H7 (cell line): ENCODE results near the gene FSD1L. TPM values are rescaled to one million over a fixed set of nuclear protein-coding genes. Genes with fewer than 3 reads are reported as not detected.
A peak's percentile ranks its signal among the peaks of the same experiment; 100 is the strongest.

Experiments
- DNase-seq: peaks from one replicate; pipeline ENCODE4 v3.0.0; 2012
- H3K27me3 ChIP-seq: 2 replicates; pipeline ENCODE4 v1.6.0; 2011; ENCODE audit warnings: mild to moderate bottlenecking, low read length; ENCODE audit not compliant: control insufficient read depth, insufficient read depth
- H3K36me3 ChIP-seq: replicated peaks from 2 replicates; pipeline ENCODE4 v1.5.1; 2011; ENCODE audit warnings: low read length; ENCODE audit not compliant: control insufficient read depth, insufficient read depth
- H3K4me3 ChIP-seq: 2 replicates; pipeline ENCODE4 v1.5.1; 2011; ENCODE audit warnings: low read depth, mild to moderate bottlenecking, control low read depth, low read length, moderate library complexity; ENCODE audit not compliant: insufficient read depth
- total RNA-seq: library from RNA; depleted of rRNA; stranded (reverse); fragments of >200 nt; shearing (Covaris generic); gene quantifications from 2 replicates; pipeline ENCODE4 v1.2.3, GENCODE V29; 2014

Gene FSD1L
- total RNA-seq, 1 experiment from 2014 or later = 2.3 TPM

GRCh38 chr9:105447386-105447813 lies 434 bp upstream of the FSD1L start:
- Histone ChIP-seq H3K4me3 (peak overlapping the region; percentile 86), H3K36me3 (no peaks in the 10 kb centered on the region), H3K27me3 (no peaks in the 10 kb centered on the region)
- DNase-seq = no peak

- DNase-seq = no peak
- Histone ChIP-seq H3K4me3 (peak overlapping the region; percentile 86; the same call in 1 of the 2 replicates), H3K36me3 (no peaks in the 10 kb centered on the region), H3K27me3 (no peaks in the 10 kb centered on the region)
Observed at GRCh38 chr9:105449081-105449480, 1.2 kb downstream of the FSD1L start.

DNA sequence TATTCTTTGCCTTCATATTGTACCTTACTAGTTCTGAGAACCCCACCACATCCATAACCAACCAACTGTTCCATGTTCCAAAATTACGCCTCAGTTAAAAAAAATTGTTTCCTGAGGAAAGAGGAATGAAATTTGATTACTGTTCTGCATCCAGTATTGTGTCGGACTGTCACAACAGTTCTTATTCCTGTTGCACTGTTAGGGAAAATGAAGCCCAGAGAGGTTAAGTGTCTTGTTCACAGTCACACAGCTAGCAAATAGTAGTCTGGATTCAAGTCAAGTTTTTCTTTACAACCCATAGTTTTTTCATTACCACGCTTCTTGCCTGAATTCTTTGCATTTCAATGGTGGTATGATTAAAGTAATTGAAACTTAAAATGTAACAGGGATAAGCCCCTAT lies 4.4 kb downstream of the FSD1L start:
- Histone ChIP-seq H3K27me3 (no peaks in the 10 kb centered on the region), H3K36me3 (no peaks in the 10 kb centered on the region), H3K4me3 (no peak overlapping the region)
- DNase-seq = no peak

- DNase-seq = no peak
- no peaks in the 10 kb centered on the region for H3K36me3 ChIP-seq
- H3K4me3 ChIP-seq = no peak overlapping the region
- no peaks in the 10 kb centered on the region for H3K27me3 ChIP-seq
Observed at GRCh38 chr9:105455836-105456475, 8.1 kb downstream of the FSD1L start.

- H3K27me3 ChIP-seq = no peaks in the 10 kb centered on the region
- DNase-seq = no peak
- no peak overlapping the region for H3K4me3 ChIP-seq
Observed at GRCh38 chr9:105457560-105458294, 9.9 kb downstream of the FSD1L start.

DNA sequence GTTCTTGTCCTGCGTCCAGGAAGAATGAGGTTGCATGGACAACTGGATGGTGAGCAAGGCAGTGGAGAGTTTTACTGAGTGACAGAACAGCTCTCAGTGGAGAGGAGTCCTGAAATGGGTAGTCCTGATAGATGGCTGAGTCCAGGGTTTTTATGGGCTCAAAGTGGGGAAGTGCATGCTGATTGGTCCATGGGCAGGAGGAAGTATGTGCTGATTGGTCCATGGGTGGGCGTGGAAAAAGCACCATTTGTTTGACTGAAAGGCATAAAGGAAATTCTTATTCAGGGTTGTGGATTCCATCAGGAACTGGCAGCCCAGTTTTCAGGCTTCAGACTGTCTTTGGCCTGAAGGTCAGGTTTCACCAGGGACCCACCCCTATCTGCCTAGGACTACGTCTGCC lies 10.6 kb downstream of the FSD1L start:
- DNase-seq = no peak
- Histone ChIP-seq H3K27me3 (no peaks in the 10 kb centered on the region), H3K36me3 (no peaks in the 10 kb centered on the region), H3K4me3 (no peak overlapping the region)

More at GRCh38 chr9:105457560-105458294, 9.9 kb downstream of the FSD1L start:
- H3K36me3 ChIP-seq = no peaks in the 10 kb centered on the region

DNA sequence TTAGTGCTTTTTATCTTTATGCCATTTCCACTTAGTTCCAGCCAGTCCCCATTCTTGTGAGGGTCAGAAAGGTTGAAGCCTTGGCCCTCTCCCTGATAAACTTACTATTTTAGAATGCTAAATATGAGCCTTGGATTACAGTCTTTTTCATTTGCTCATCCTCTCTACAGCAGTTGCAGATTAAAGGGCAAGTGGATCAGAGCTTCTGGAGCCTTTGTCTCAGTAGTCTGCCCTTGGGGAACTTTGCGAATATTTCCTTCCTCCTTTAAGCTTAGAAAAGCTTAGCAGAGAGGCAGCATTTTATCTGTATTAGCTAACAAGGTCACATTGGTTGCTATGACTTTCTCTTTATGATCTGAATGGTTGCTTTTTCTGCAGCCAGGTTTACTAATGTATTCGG lies 11.5 kb downstream of the FSD1L start:
- Histone ChIP-seq H3K27me3 (no peaks in the 10 kb centered on the region), H3K36me3 (no peaks in the 10 kb centered on the region), H3K4me3 (no peak overlapping the region)
- no peak for DNase-seq

- Histone ChIP-seq H3K27me3 (no peaks in the 10 kb centered on the region), H3K36me3 (no peaks in the 10 kb centered on the region; the same call in 1 of the 2 replicates), H3K4me3 (no peak overlapping the region)
- DNase-seq = no peak
Observed at GRCh38 chr9:105466898-105467455, 19.1 kb downstream of the FSD1L start.

DNA sequence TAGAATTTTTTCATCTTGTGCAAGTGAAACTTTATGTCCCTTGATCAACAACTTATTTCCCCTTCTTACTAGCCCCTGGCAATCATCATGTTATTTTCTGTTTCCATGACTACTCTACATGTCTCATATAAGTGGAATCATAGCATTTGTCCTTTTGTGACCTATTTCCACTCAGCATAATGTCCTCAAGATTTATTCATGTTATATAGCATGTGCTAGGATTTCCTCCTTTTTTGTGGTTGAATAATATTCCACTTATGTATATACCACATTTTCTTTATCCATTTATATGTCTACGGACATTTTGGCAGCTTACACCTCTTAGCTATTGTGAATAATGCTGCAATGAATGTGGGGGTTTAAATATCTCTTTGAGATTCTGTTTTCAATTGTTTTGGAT lies 21.0 kb downstream of the FSD1L start:
- no peaks in the 10 kb centered on the region; the same call in 1 of the 2 replicates for H3K36me3 ChIP-seq
- H3K4me3 ChIP-seq = no peak overlapping the region
- DNase-seq = no peak
- no peaks in the 10 kb centered on the region for H3K27me3 ChIP-seq

- H3K4me3 ChIP-seq = no peak overlapping the region
- no peaks in the 10 kb centered on the region for H3K27me3 ChIP-seq
- H3K36me3 ChIP-seq = no peaks in the 10 kb centered on the region; the same call in 1 of the 2 replicates
- DNase-seq = no peak
Observed at GRCh38 chr9:105473221-105473620, 25.4 kb downstream of the FSD1L start.

DNA sequence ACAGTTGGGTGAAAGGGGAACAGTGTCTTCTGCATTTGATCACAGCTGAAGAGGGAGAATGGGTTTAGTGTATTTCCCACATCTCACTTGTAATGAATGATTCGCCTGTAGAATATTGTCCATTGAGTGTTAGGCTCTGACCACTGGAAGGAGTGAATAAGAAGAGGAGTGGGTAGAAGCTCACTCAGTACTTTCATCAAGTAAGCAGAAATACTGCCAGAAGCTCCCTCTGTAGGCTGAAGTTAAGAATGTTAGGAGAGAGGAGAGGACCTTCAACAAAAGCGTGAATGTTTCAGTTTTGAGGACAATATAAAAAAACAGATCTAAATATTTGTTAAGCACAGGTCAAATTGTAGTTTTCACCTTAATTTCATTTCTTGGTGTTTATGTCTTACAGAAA lies 27.5 kb downstream of the FSD1L start:
- peak; percentile 35 for DNase-seq
- Histone ChIP-seq H3K27me3 (no peaks in the 10 kb centered on the region), H3K36me3 (no peaks in the 10 kb centered on the region; the same call in 1 of the 2 replicates), H3K4me3 (no peak overlapping the region)

- H3K4me3 ChIP-seq = no peak overlapping the region
- no peaks in the 10 kb centered on the region for H3K36me3 ChIP-seq
- no peaks in the 10 kb centered on the region for H3K27me3 ChIP-seq
- DNase-seq = no peak
Observed at GRCh38 chr9:105479846-105480245, 32.0 kb downstream of the FSD1L start.

GRCh38 chr9:105483618-105484017 lies 35.8 kb downstream of the FSD1L start:
- H3K36me3 ChIP-seq = peaks cover 1% of the 10 kb centered on the region
- no peaks in the 10 kb centered on the region for H3K27me3 ChIP-seq
- DNase-seq = no peak
- H3K4me3 ChIP-seq = no peak overlapping the region

DNA sequence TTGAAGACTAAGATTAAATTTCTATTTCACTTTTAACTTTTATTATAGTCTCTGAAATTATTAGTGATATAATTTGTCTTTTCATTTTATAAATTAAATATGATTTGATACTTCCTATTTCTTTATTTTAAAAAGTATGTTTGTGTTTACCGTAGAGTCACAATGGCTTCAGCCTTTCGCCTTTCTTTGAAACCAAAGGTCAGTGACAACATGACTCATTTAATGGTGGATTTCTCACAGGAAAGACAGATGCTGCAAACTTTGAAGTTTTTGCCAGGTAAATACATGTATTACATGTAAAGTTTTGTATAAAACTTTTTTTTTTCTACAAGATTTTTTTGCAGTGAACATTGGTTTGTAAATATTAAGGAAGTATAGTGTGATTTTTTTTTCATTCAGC lies 36.4 kb downstream of the FSD1L start:
- H3K27me3 ChIP-seq = no peaks in the 10 kb centered on the region
- peaks cover 1% of the 10 kb centered on the region for H3K36me3 ChIP-seq
- no peak for DNase-seq
- H3K4me3 ChIP-seq = no peak overlapping the region

DNA sequence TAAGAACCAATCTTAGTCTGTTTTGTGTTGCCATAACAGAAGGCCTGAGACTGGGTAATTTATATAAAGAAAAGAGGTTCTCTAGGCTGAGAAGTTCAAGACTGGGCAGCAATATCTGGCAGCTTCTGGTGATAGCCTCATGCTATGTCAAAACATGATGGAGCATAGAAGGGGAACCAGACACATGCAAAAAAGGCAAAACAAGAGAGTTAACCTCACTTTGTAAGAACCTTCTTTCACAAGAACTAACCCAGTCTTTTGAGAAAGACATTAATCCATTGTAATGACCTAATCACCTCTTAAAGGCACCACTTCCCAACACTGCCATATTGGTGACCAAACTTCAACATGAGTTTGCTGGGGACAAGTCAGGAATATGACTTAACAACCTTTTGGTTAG lies 37.3 kb downstream of the FSD1L start:
- no peaks in the 10 kb centered on the region for H3K27me3 ChIP-seq
- H3K36me3 ChIP-seq = peaks cover 1% of the 10 kb centered on the region
- no peak overlapping the region for H3K4me3 ChIP-seq
- no peak for DNase-seq
